GM12878 (cell line): ENCODE results near the gene ARHGAP45. TPM values are rescaled to one million over a fixed set of nuclear protein-coding genes. Genes with fewer than 3 reads are reported as not detected.

Experiments used
- ATAC-seq: fragments of 200-7000 bp; cut with Tn5 transposase; 3 replicates; pipeline ENCODE4 v1.9.1; 2020; ENCODE audit warnings: mild to moderate bottlenecking, moderate library complexity
- BruUV-seq: library from RNA; stranded (reverse); fragments of 400-500 nt; replicated peaks from 2 replicates; lab custom pipeline; 2021; lab: Mats Ljungman, UMichigan
- CTCF ChIA-PET: fragments of 300-600 bp; sonication (Branson Sonifier 250); formaldehyde crosslinking; extraction: SDS; loops from one replicate; lab custom pipeline; 2021; ENCODE audit warnings: inconsistent platforms; lab: Yijun Ruan, JAX
- POLR2A ChIA-PET: fragments of 350-600 bp; formaldehyde crosslinking; extraction: SDS; loops from one replicate; lab custom pipeline; 2021; ENCODE audit warnings: inconsistent platforms; lab: Charles Lee
- RAD21 ChIA-PET: fragments of 300-600 bp; sonication (Branson Sonifier 250); formaldehyde crosslinking; loops from one replicate; lab custom pipeline; 2023; ENCODE audit warnings: antibody characterized with exemption; ENCODE audit not compliant: unreplicated experiment; lab: Charles Lee
- SMC1A ChIA-PET: fragments of 300-600 bp; sonication (Branson Sonifier 250); formaldehyde crosslinking; loops from one replicate; lab custom pipeline; 2023; ENCODE audit not compliant: unreplicated experiment, uncharacterized antibody; lab: Charles Lee
- DNase-seq: peaks from one replicate; pipeline ENCODE4 v3.0.0-alpha.2; 2011; ENCODE audit warnings: low read depth, low spot score
- FAIRE-seq: peaks from 3 replicates; lab custom pipeline; 2011; peaks lifted over from hg19 to GRCh38; lab: Jason Lieb, UNC
- H2AFZ ChIP-seq: 2 replicates; pipeline ENCODE4 v1.6.0; 2011; ENCODE audit warnings: low read depth, low read length, control low read depth; ENCODE audit not compliant: control insufficient read depth
- H3K27ac ChIP-seq: 2 replicates; pipeline ENCODE4 v1.5.1; 2011; ENCODE audit warnings: control low read depth; ENCODE audit not compliant: control insufficient read depth, insufficient read depth
- H3K27me3 ChIP-seq, 2 experiments: replicated peaks in 1 of 2; 2 replicates each; pipeline versions ENCODE4 v1.6.0 to v1.6.1; 2011; ENCODE audit warnings: low read length in 1 of 2; ENCODE audit not compliant: control insufficient read depth in 2 of 2, insufficient read depth in 2 of 2
- H3K36me3 ChIP-seq, 2 experiments: 2 replicates each; pipeline ENCODE4 v1.5.1; 2011; ENCODE audit warnings: low read length in 1 of 2; ENCODE audit not compliant: control insufficient read depth in 2 of 2, insufficient read depth in 2 of 2
- H3K4me1 ChIP-seq: 2 replicates; pipeline ENCODE4 v1.6.1; 2011; ENCODE audit warnings: mild to moderate bottlenecking, low read length, moderate library complexity, mixed read lengths; ENCODE audit not compliant: control insufficient read depth, insufficient read depth
- H3K4me2 ChIP-seq: 2 replicates; pipeline ENCODE4 v1.6.0; 2011; ENCODE audit warnings: control low read depth; ENCODE audit not compliant: control insufficient read depth, insufficient read depth
- H3K4me3 ChIP-seq: fragments of 200-600 bp; sonication (generic); 2 replicates; pipeline ENCODE4 v1.5.1; 2016
- H3K79me2 ChIP-seq: 2 replicates; pipeline ENCODE4 v1.6.0; 2011; ENCODE audit warnings: low read length; ENCODE audit not compliant: control insufficient read depth, insufficient read depth
- H3K9ac ChIP-seq: 2 replicates; pipeline ENCODE4 v1.8.0; 2011; ENCODE audit warnings: low read length, control low read depth, mixed read lengths; ENCODE audit not compliant: control insufficient read depth, insufficient read depth
- H3K9me3 ChIP-seq: replicated peaks from 3 replicates; pipeline ENCODE4 v1.5.1; 2011; ENCODE audit warnings: mild to moderate bottlenecking, low read length; ENCODE audit not compliant: control insufficient read depth, insufficient read depth
- H4K20me1 ChIP-seq: 2 replicates; pipeline ENCODE4 v1.6.0; 2011; ENCODE audit not compliant: control insufficient read depth, insufficient read depth
- ATF7 ChIP-seq: fragments of 450-650 bp; IDR thresholded peaks from 2 replicates; pipeline ENCODE4 v1.6.1; 2016; ENCODE audit warnings: low read depth, mild to moderate bottlenecking
- BHLHE40 ChIP-seq, 2 experiments: fragments of 450-650 bp in 1 of 2; IDR thresholded peaks; 2 replicates each; pipeline ENCODE4 v1.6.1; 2011 to 2017; ENCODE audit warnings: low read depth in 2 of 2, borderline replicate concordance in 1 of 2, improper control_type of control experiment in 1 of 2, low read length in 1 of 2, mild to moderate bottlenecking in 1 of 2
- CEBPB ChIP-seq, 2 experiments: fragments of 150-350 bp in 1 of 2; IDR thresholded peaks; 2 replicates each; pipeline ENCODE4 v1.6.1; 2012 to 2014; ENCODE audit warnings: low read depth in 2 of 2, low read length in 2 of 2, borderline replicate concordance in 1 of 2, inconsistent platforms in 1 of 2
- CUX1 ChIP-seq: IDR thresholded peaks from 2 replicates; pipeline ENCODE4 v1.6.1; 2012; ENCODE audit warnings: improper control_type of control experiment, low read depth, low read length; ENCODE audit not compliant: insufficient replicate concordance
- HDAC2 ChIP-seq: fragments of 200-600 bp; sonication (generic); IDR thresholded peaks from 2 replicates; pipeline ENCODE4 v1.6.1; 2017
- HDGF ChIP-seq: fragments of 450-650 bp; IDR thresholded peaks from 2 replicates; pipeline ENCODE4 v1.6.1; 2016; ENCODE audit warnings: antibody characterized with exemption
- MTA3 ChIP-seq: IDR thresholded peaks from 2 replicates; pipeline ENCODE4 v1.6.1; 2012; ENCODE audit warnings: low read length, inconsistent platforms, borderline replicate concordance
- MYC ChIP-seq: IDR thresholded peaks from 2 replicates; pipeline ENCODE4 v1.6.1; 2011; ENCODE audit warnings: mild to moderate bottlenecking, low read length, moderate library complexity, inconsistent platforms; ENCODE audit not compliant: insufficient read depth, insufficient replicate concordance, insufficient read length, severe bottlenecking
- SP1 ChIP-seq: IDR thresholded peaks from one replicate; pipeline ENCODE4 v1.6.1; 2011; ENCODE audit warnings: low read depth, low read length
- TBL1XR1 ChIP-seq: IDR thresholded peaks from 2 replicates; pipeline ENCODE4 v1.6.1; 2012; ENCODE audit warnings: low read depth, low read length, improper control_type of control experiment
- TCF3 ChIP-seq: IDR thresholded peaks from 2 replicates; pipeline ENCODE4 v1.6.1; 2012; ENCODE audit warnings: low read depth, mild to moderate bottlenecking, low read length, borderline replicate concordance; ENCODE audit not compliant: insufficient read depth
- YBX1 ChIP-seq: fragments of 450-650 bp; IDR thresholded peaks from 2 replicates; pipeline ENCODE4 v1.6.1; 2016; ENCODE audit warnings: antibody characterized with exemption
- WGBS: methylation state at CpG from one replicate; pipeline ENCODE4 v1.1.6; 2016; ENCODE audit warnings: low lambda C conversion rate; ENCODE audit not compliant: insufficient replicate concordance, insufficient coverage; ENCODE audit errors: missing lambda C conversion rate; 5-methylcytosine and 5-hydroxymethylcytosine counted together
- in situ Hi-C: fragments of 300-500 bp; cut with MboI; formaldehyde crosslinking; loops from 9 replicates; pipeline ENCODE4 v1.14.3; 2018; ENCODE audit warnings: mixed read lengths
- intact Hi-C: fragments of 100-400 bp; cut with micrococcal nuclease; formaldehyde crosslinking; loops from one replicate; pipeline ENCODE4 v1.14.2; 2022; ENCODE audit not compliant: unreplicated experiment
- polyA plus RNA-seq, 11 experiments: library from polyadenylated mRNA; depleted of rRNA in 4 of 11; unstranded in 6 of 11; stranded (reverse) in 5 of 11; fragments of >200 nt; fragmentation: Nextera tagmentation in 4 of 11; fragmentation: Illumina TruSeq in 1 of 11; extraction: Ambion mirVana in 4 of 11; extraction: Trizol in 1 of 11; gene quantifications; 1 replicate in 1 of 11; 2 replicates in 10 of 11; pipeline versions ENCODE4 v1.2.1 to v1.2.3, GENCODE V29; 2011 to 2016; ENCODE audit warnings: inconsistent platforms in 2 of 11, missing spikeins in 2 of 11, low read depth in 1 of 11
- total RNA-seq, 4 experiments: library from RNA; depleted of rRNA in 3 of 4; stranded (reverse); fragments of >200 nt in 3 of 4; fragmentation: Illumina TruSeq in 1 of 4; extraction: Trizol in 1 of 4; gene quantifications; 2 replicates each; pipeline versions ENCODE4 v1.2.1 to v1.2.3, GENCODE V29; 2013 to 2021
- TF ChIP-seq, protein P1 (sequence below): IDR thresholded peaks from 2 replicates; pipeline ENCODE4 v1.6.1; 2012; ENCODE audit warnings: low read length, inconsistent platforms
- TF ChIP-seq, protein P2 (sequence below): fragments of 450-650 bp; formaldehyde crosslinking; IDR thresholded peaks from 2 replicates; pipeline ENCODE4 v1.4.0; 2020; ENCODE audit warnings: mild to moderate bottlenecking, moderate library complexity

ARHGAP45 gene
- total and polyA plus RNA-seq, 10 of the 15 experiments (the other 5 are each of a cell fraction or from before 2014, with no cell fraction given): 1.4 to 151 (median 59.9) TPM

GRCh38 chr19:1047696-1048147 is 19.2 kb upstream of the ARHGAP45 start:
- no TSS peak for BruUV-seq
- Histone ChIP-seq H3K9ac (no peak overlapping the region), H3K4me1 (no peaks in the 10 kb centered on the region)
- TF ChIP-seq, protein P1, sequence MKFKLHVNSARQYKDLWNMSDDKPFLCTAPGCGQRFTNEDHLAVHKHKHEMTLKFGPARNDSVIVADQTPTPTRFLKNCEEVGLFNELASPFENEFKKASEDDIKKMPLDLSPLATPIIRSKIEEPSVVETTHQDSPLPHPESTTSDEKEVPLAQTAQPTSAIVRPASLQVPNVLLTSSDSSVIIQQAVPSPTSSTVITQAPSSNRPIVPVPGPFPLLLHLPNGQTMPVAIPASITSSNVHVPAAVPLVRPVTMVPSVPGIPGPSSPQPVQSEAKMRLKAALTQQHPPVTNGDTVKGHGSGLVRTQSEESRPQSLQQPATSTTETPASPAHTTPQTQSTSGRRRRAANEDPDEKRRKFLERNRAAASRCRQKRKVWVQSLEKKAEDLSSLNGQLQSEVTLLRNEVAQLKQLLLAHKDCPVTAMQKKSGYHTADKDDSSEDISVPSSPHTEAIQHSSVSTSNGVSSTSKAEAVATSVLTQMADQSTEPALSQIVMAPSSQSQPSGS: no peak
- TF ChIP-seq HDAC2: no peak
- no peak for TF ChIP-seq BHLHE40 (IDR thresholded peaks at IDR 0.05; ENCODE audit: borderline replicate concordance in 1 of 2, low read depth in 2 of 2, low read length in 1 of 2)
- TF ChIP-seq CEBPB (IDR thresholded peaks at IDR 0.05; ENCODE audit: borderline replicate concordance in 1 of 2, low read depth in 2 of 2, low read length in 2 of 2): no peak
- no peak for TF ChIP-seq ATF7
- TF ChIP-seq, protein P2, sequence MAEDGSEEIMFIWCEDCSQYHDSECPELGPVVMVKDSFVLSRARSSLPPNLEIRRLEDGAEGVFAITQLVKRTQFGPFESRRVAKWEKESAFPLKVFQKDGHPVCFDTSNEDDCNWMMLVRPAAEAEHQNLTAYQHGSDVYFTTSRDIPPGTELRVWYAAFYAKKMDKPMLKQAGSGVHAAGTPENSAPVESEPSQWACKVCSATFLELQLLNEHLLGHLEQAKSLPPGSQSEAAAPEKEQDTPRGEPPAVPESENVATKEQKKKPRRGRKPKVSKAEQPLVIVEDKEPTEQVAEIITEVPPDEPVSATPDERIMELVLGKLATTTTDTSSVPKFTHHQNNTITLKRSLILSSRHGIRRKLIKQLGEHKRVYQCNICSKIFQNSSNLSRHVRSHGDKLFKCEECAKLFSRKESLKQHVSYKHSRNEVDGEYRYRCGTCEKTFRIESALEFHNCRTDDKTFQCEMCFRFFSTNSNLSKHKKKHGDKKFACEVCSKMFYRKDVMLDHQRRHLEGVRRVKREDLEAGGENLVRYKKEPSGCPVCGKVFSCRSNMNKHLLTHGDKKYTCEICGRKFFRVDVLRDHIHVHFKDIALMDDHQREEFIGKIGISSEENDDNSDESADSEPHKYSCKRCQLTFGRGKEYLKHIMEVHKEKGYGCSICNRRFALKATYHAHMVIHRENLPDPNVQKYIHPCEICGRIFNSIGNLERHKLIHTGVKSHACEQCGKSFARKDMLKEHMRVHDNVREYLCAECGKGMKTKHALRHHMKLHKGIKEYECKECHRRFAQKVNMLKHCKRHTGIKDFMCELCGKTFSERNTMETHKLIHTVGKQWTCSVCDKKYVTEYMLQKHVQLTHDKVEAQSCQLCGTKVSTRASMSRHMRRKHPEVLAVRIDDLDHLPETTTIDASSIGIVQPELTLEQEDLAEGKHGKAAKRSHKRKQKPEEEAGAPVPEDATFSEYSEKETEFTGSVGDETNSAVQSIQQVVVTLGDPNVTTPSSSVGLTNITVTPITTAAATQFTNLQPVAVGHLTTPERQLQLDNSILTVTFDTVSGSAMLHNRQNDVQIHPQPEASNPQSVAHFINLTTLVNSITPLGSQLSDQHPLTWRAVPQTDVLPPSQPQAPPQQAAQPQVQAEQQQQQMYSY: no peak
- TF ChIP-seq YBX1: no peak
- TF ChIP-seq CUX1: no peak
- no peak for TF ChIP-seq HDGF
- no peak for TF ChIP-seq TCF3
- no peak for TF ChIP-seq MYC
- TF ChIP-seq MTA3: no peak
- TF ChIP-seq TBL1XR1: no peak
- TF ChIP-seq SP1: no peak

More at GRCh38 chr19:1047696-1048147, 19.2 kb upstream of the ARHGAP45 start:
- 86% methylated on average over 11 of the region's 20 CpGs for WGBS
- in situ Hi-C loops: no loop called here
- SMC1A ChIA-PET: interaction anchor here (0.8 kb wide), 1 partner anchor 214 kb away, joined by 3 read pairs; no protein-coding TSS in a partner anchor
- CTCF ChIA-PET: interaction anchor here (0.6 to 1.1 kb wide), 2 partner anchors 9 to 315 kb away, joined by 3 read pairs; no protein-coding TSS in a partner anchor
- DNase-seq (no peak), ATAC-seq (no peak), FAIRE-seq (no peak)
- RAD21 ChIA-PET: interaction anchor here (0.6 kb wide), 1 partner anchor 84 kb away, joined by 3 read pairs; no protein-coding TSS in a partner anchor
- POLR2A ChIA-PET: interaction anchor here (0.7 kb wide), 1 partner anchor 38 kb away, joined by 3 read pairs; no protein-coding TSS in a partner anchor
- Histone ChIP-seq H3K27ac (no peak overlapping the region), H4K20me1 (no peaks in the 10 kb centered on the region), H3K4me2 (no peak overlapping the region), H3K9me3 (no peaks in the 10 kb centered on the region), H3K4me3 (no peak overlapping the region), H3K27me3 (no peaks in the 10 kb centered on the region), H3K79me2 (no peaks in the 10 kb centered on the region), H3K36me3 (peaks cover 0 to 1% of the 10 kb centered on the region in 2 experiments; a peak in 1 of 4 replicates), H2AFZ (no peak overlapping the region)
- intact Hi-C loops: no loop called here
